GM19372 (cell line): ENCODE results near the gene CHN2.

Experiments used
- ATAC-seq: cut with Tn5 transposase; IDR thresholded peaks from one replicate; pipeline ENCODE4 v1.9.1; 2021; ENCODE audit warnings: mild to moderate bottlenecking, low read depth, moderate library complexity; ENCODE audit not compliant: unreplicated experiment

Gene CHN2

DNA sequence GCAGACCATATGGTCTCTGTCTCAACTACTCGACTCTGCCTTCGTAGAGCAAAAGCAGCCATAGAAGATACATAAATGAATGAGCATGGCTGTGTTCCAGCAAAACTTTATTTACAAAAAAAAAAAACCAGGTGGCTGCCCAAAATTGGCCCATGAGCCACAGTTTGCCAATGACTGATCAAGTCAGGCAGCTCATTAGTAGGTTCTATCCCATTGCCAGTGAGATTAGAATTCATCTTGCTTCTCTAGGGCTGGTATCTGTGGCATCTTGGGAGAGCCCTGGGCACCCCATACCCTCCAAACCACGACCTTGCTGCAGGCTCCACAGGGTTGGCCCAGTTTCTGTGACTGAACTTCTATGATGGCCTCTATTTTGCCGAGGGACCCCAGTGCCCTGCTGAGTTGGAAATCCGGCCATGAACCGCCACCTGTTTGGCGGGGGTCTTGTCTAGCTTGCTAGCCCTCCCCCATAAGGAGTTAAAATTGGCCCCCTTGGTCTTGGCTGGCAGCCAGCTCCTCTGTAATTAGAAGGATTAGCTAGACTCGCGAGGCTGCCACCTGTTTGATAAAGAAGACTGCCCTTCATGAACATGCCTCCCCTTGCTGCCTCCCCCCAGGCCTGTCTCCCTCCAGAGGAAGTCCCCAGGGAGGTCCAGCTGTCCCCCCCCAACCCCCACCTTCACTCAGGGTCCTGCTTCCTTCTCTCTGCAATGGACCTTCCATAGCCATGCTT, 83.9 kb downstream of the CHN2 start:
- ATAC-seq, result no peak

DNA sequence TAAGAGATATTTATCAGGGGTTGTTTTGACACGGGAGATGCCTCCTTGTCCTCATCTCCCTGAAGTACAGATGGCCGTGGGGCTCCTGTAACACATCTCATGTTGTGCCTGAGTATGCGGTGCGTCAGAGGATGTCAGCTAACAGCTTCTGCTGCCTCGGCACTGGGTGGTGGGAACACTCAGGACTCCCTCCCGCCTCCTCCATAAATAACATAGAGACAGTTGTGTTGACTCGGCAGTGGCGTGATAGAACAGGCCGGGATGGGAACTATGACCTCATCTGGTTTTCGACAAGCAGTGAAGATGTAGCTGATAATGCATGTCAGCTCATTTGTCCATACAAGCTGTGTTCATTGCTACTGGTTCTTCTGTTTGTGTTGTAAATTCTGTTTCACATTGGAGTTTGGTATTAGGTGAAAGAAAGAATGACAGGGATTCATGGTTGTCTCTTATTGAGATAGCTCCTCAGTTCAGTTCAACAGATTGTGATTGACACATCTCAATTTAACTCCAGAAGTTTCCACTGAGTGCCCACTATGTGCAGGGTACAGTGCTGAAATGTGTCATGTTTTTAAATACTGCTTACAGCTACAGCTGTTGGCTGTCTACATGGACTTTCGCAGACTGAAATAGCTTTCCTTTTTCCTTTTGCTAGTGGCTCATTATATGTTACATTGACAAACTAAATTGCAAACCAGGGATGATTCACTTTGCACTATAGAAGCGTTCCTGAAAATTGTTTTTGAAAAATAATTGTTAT, 87.4 kb downstream of the CHN2 start:
- no peak for ATAC-seq

GRCh38 chr7:29282819-29283414, 88.3 kb downstream of the CHN2 start:
- peak; percentile 63 for ATAC-seq

DNA sequence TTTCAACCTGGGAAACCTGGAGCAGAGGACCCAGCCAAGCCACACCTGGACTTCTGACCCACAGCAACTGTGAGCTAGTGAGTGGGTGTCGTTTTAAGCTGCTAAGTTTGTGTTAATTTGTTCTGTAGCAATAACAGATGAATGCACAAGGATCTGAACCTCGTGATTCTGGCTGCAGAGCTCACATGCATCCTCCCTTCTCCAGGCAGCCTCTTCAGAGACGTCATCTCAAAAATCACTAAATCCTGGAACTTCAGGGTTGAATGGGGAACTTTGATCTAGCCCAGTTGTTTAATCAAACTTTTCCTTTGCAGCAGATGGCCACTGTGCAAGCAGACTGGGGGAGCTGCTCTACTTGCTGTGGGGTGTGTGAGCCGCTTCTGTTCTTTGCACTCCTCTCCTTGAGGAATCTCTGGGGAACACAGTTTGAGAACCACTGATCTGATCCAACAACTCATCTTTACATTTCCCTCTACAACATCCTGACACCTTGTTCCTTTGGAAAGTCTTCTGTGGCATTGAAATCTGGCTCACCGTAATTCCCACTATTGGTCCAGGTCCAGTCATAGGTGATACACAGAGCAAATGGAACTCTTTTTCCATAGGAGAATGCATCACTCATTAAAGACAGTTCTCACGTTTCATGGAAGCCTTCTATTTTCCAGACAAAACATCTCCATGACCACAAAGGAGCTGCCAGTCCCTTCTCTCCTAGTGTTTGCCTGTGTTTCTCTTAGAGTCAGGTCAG, 90.3 kb downstream of the CHN2 start:
- ATAC-seq, result no peak

GRCh38 chr7:29285444-29285793, 90.8 kb downstream of the CHN2 start:
- ATAC-seq, result peak; percentile 63

DNA sequence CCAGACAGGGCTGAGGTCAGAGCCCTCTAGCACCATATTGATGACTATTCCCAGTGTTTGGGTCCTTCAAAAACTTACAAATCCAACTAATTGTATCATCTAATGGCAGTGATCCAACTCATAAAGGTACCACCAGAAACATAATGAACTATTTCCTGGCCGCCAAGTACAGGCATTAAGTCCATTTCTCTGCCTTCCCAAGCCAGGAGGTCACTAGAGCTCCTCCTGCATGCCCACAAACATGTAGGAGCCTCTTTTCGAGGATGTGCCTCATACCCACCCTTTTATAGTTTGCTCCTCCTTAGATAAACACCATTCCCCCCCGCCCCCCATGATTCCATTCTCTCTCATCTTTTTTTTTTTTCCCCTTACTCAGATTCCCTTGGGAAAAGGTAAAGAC, 91.3 kb downstream of the CHN2 start:
- no peak for ATAC-seq

GRCh38 chr7:29287366-29287765, 92.8 kb downstream of the CHN2 start:
- ATAC-seq, result no peak

GRCh38 chr7:29288181-29289091, 93.9 kb downstream of the CHN2 start:
- ATAC-seq, result no peak

GRCh38 chr7:29289156-29290021, 94.8 kb downstream of the CHN2 start:
- peak; percentile 61 for ATAC-seq

DNA sequence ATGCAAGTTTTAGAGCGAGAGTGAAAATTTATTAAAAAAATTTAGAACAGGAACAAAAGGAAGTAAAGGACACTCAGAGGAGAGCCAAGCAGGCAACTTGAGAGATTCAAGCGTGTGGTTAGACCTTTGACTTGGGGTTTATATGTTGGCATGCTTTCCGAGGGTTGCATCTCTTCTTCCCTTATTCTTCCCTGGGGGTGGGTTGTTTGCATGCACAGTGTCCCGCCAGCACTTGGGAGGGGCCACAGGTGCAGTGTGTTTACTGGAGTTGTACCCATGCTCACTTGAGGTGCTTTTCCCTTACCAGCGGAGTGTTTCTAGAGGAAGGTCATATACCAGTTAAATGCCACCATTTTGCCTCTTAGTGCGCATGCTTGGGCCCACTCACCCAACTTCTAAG, 96.3 kb downstream of the CHN2 start:
- ATAC-seq, result no peak

GRCh38 chr7:29291723-29292618, 97.4 kb downstream of the CHN2 start:
- ATAC-seq, result no peak

DNA sequence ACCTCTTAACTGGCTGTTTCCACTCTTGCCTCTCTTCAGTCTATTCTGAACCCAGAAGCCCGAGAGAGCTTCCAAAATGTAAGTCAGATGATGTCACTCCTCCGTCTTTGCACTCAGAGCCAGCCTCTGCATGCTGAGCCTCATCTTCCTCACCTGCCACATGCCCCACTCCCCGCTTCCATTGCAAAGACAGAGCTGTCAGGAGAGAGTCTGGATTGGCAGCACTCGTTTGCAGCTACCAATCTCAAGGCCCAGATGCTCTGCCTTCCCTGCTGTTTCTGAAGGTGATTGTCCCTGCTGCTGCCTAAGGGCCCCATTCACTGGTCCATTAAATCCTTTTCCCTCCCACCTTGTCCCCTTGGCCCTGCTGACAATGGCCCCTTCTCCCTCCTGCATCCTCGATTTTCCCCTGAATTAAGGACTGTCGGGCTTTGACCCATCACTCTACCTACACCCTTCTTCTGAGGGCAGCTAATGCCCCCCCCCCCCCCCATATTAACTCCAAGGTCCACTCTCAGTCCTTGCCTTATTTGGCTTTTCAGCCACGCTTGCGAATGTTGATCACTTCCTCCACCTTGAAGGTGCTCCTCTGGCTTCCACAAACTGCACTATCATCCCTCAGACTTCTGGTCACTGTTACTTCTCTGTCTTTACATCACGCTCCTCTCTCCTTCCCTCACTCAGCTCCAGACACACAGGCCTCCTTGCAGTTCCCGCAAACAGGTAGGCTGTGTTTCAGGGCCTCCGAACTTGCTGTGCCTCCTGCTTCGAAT, 98.5 kb downstream of the CHN2 start:
- no peak for ATAC-seq

- ATAC-seq, result no peak
Observed at GRCh38 chr7:29296421-29296820, 101.8 kb downstream of the CHN2 start.

DNA sequence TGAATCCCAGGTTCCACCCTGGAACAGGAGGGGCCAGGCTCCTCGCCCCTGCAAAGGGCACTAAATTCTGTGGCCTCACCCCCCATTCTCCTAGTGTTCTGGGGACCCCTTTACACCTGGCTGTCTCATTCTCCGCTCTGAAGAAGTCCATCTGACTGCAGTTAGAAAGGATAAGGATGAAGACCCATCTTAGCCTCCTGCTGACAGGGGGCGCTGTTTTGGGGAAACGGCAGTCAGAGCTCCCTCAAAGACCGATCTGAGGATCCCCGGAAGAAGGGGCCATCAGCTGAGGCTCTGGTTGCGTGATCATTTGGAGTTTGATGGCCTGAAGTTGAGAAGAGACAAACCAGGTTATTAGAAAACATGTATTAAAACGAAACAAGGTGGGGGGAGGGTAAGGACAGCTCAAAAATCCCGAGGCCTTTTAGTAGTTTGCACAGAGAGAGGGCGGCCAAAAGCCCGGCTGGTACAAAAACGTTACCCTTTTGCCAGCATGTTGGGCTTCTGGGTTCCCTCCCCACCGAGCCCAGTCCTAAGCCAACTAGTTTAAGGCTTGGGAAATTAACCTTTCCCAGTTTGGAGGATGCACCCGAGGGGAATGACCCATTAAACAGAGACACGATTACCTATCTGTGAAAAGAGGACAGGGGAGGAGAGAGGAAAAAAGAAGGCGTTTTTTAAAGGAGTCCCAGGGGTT, 102.8 kb downstream of the CHN2 start:
- ATAC-seq, result no peak

- no peak for ATAC-seq
Observed at GRCh38 chr7:29299086-29299485, 104.5 kb downstream of the CHN2 start.

DNA sequence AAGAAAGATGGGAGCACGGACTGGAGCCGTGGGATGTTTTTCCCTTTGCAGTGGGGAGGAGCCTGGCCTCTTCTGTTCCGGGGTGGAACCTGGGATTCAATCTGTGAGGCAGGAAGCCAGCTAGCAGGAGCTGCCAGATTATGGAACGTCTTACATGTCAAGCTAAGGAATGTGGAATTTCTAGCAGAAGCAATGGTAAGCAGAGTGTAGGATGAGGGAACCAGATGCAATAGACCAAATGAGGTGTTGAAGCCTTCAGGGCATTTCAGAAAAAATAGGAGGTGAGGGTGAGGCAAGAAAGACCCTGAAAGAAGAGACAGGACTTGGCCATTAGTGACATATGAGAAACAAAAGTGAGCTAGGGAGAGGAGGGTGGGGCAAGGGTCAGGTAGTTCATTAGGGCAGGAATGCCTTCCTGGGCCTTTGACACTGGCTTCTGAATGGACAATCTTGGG, 105.5 kb downstream of the CHN2 start:
- no peak for ATAC-seq

DNA sequence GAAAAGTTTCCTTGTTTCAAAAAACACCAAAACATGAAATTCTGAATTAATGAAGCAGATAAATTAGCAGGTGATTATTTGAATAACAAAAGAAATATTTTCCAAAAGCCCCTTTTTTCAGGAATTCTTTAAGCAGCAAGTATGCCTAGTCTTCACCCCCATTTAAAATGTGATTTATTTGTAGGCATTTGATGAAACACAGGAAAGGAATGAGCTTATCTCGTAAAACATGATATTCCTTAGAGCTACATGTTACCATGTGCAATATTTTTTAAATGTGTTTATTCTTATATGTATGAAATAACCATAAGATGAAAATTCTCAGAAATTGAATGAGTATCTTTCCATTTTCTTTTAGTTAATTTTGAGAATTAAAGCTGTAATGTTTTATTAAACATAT, 106.1 kb downstream of the CHN2 start:
- ATAC-seq, result no peak
